HCT116 (cell line): Measurements from ENCODE around the gene ARHGAP28. TPM values are rescaled to one million over a fixed set of nuclear protein-coding genes. Genes with fewer than 3 reads are reported as not detected.

Experiments
- ATAC-seq: fragments of 200-7000 bp; cut with Tn5 transposase; 2 replicates; pipeline ENCODE4 v1.9.1; 2020; ENCODE audit warnings: mild to moderate bottlenecking, moderate library complexity
- BruUV-seq: library from RNA; stranded (reverse); fragments of 400-500 nt; replicated peaks from 2 replicates; lab custom pipeline; 2021; lab: Mats Ljungman, UMichigan
- CTCF ChIA-PET: fragments of 300-600 bp; sonication (Branson Sonifier 250); formaldehyde crosslinking; loops from one replicate; lab custom pipeline; 2021; ENCODE audit warnings: antibody characterized with exemption; lab: Charles Lee
- POLR2A ChIA-PET: fragments of 300-600, 350-600 bp; sonication (Branson Sonifier 250); formaldehyde crosslinking; loops from one replicate; lab custom pipeline; 2021; ENCODE audit warnings: antibody characterized with exemption; lab: Charles Lee
- RAD21 ChIA-PET, 2 experiments: fragments of 300-600 bp; sonication (Branson Sonifier 250); formaldehyde crosslinking; loops; one replicate each; lab custom pipeline; 2023; ENCODE audit warnings: low total read pairs in 2 of 2; ENCODE audit not compliant: uncharacterized antibody in 2 of 2, unreplicated experiment in 2 of 2, low non-redundant PET in 1 of 2; lab: Charles Lee
- DNase-seq: peaks from one replicate; pipeline ENCODE4 v3.0.0-alpha.2; 2010; ENCODE audit warnings: low read depth, low spot score
- H2AFZ ChIP-seq: fragments of 200-600 bp; shearing (Covaris generic), sonication (generic); 2 replicates; pipeline ENCODE4 v1.6.1; 2017; ENCODE audit warnings: low read depth, mixed run types, mixed read lengths, antibody characterized with exemption, low read length; ENCODE audit not compliant: poor library complexity, severe bottlenecking
- H3K27ac ChIP-seq: 2 replicates; pipeline ENCODE4 v1.5.1; 2012; ENCODE audit warnings: low read depth, low read length
- H3K27me3 ChIP-seq: fragments of 200-600 bp; sonication (generic); 2 replicates; pipeline ENCODE4 v1.6.1; 2016; ENCODE audit warnings: mixed run types, low read length, mixed read lengths; ENCODE audit not compliant: insufficient read depth
- H3K36me3 ChIP-seq, 2 experiments: fragments of 200-500 bp in 1 of 2; fragments of 200-600 bp in 1 of 2; sonication (Bioruptor generic) in 1 of 2; sonication (generic) in 1 of 2; 2 replicates each; pipeline versions ENCODE4 v1.5.1 to v1.6.1; 2014 to 2016; ENCODE audit warnings: low read length in 2 of 2, inconsistent platforms in 1 of 2, mixed read lengths in 1 of 2, mixed run types in 1 of 2; ENCODE audit not compliant: insufficient read depth in 2 of 2, control insufficient read depth in 1 of 2
- H3K4me1 ChIP-seq, 2 experiments: fragments of 200-600 bp in 1 of 2; sonication (generic) in 1 of 2; 2 replicates each; pipeline versions ENCODE4 v1.5.1 to v1.6.1; 2012 to 2017; ENCODE audit warnings: low read length in 2 of 2, inconsistent platforms in 1 of 2, mild to moderate bottlenecking in 1 of 2, mixed read lengths in 1 of 2, mixed run types in 1 of 2, moderate library complexity in 1 of 2; ENCODE audit not compliant: insufficient read depth in 2 of 2, control insufficient read depth in 1 of 2
- H3K4me2 ChIP-seq: fragments of 200-600 bp; sonication (generic); 2 replicates; pipeline ENCODE4 v1.6.1; 2017; ENCODE audit warnings: mixed run types, low read length, mixed read lengths
- H3K4me3 ChIP-seq, 2 experiments: fragments of 200-600 bp in 1 of 2; sonication (generic) in 1 of 2; replicated peaks in 1 of 2; 2 replicates each; pipeline ENCODE4 v1.5.1; 2011 to 2016; ENCODE audit warnings: low read length in 2 of 2, control low read depth in 1 of 2, low read depth in 1 of 2, mild to moderate bottlenecking in 1 of 2, mixed read lengths in 1 of 2, mixed run types in 1 of 2
- H3K79me2 ChIP-seq: fragments of 200-600 bp; sonication (generic); 2 replicates; pipeline ENCODE4 v1.6.1; 2017; ENCODE audit warnings: mild to moderate bottlenecking, mixed run types, low read length, moderate library complexity, mixed read lengths; ENCODE audit not compliant: insufficient read depth
- H3K9ac ChIP-seq: fragments of 200-600 bp; sonication (generic); 2 replicates; pipeline ENCODE4 v1.6.1; 2016; ENCODE audit warnings: low read length, mixed read lengths
- H3K9me2 ChIP-seq: fragments of 200-600 bp; sonication (generic), shearing (Covaris generic); 2 replicates; pipeline ENCODE4 v1.6.1; 2017; ENCODE audit warnings: mixed run types, mild to moderate bottlenecking, moderate library complexity; ENCODE audit not compliant: insufficient read depth
- H3K9me3 ChIP-seq, 2 experiments: fragments of 200-500 bp in 1 of 2; fragments of 200-600 bp in 1 of 2; sonication (Bioruptor generic) in 1 of 2; sonication (generic) in 1 of 2; 2 replicates each; pipeline ENCODE4 v1.6.1; 2014 to 2017; ENCODE audit warnings: low read length in 2 of 2, mixed read lengths in 2 of 2, inconsistent platforms in 1 of 2, low read depth in 1 of 2, mild to moderate bottlenecking in 1 of 2, mixed run types in 1 of 2, moderate library complexity in 1 of 2; ENCODE audit not compliant: control insufficient read depth in 1 of 2, insufficient read depth in 1 of 2
- H4K20me1 ChIP-seq: fragments of 200-600 bp; sonication (generic), shearing (Covaris generic); 2 replicates; pipeline ENCODE4 v1.6.1; 2017; ENCODE audit warnings: mixed run types, mild to moderate bottlenecking, moderate library complexity; ENCODE audit not compliant: insufficient read depth
- CBX3 ChIP-seq: IDR thresholded peaks from 2 replicates; pipeline ENCODE4 v1.6.1; 2012; ENCODE audit warnings: low read depth
- CEBPB ChIP-seq: IDR thresholded peaks from 2 replicates; pipeline ENCODE4 v1.6.1; 2012; ENCODE audit warnings: low read depth
- CTCF ChIP-seq, 3 experiments: fragments of 200-600 bp in 1 of 3; sonication (generic) in 1 of 3; IDR thresholded peaks in 2 of 3; conservative IDR thresholded peaks in 1 of 3; 2 replicates each; pipeline ENCODE4 v1.5.1; 2012 to 2017; ENCODE audit warnings: low read depth in 2 of 3, low read length in 2 of 3, antibody characterized with exemption in 1 of 3, borderline replicate concordance in 1 of 3, control low read depth in 1 of 3, mild to moderate bottlenecking in 1 of 3, mixed read lengths in 1 of 3, mixed run types in 1 of 3, moderate library complexity in 1 of 3; ENCODE audit not compliant: insufficient read depth in 1 of 3
- ELF1 ChIP-seq: IDR thresholded peaks from 2 replicates; pipeline ENCODE4 v1.6.1; 2012; ENCODE audit warnings: low read depth, borderline replicate concordance
- EZH2phosphoT487 ChIP-seq: fragments of 200-600 bp; IDR thresholded peaks from 2 replicates; pipeline ENCODE4 v1.6.1; 2018; ENCODE audit warnings: antibody characterized with exemption, borderline replicate concordance
- FOSL1 ChIP-seq: IDR thresholded peaks from 2 replicates; pipeline ENCODE4 v1.6.1; 2012; ENCODE audit warnings: low read depth
- JUND ChIP-seq: IDR thresholded peaks from 2 replicates; pipeline ENCODE4 v1.6.1; 2012
- POLR2A ChIP-seq: IDR thresholded peaks from 2 replicates; pipeline ENCODE4 v1.7.0; 2011; ENCODE audit warnings: borderline replicate concordance; ENCODE audit not compliant: insufficient read depth, insufficient read length; ENCODE audit errors: extremely low read depth
- POLR2AphosphoS5 ChIP-seq: IDR thresholded peaks from 2 replicates; pipeline ENCODE4 v1.6.1; 2011; ENCODE audit warnings: mild to moderate bottlenecking, low read depth, low read length, moderate library complexity
- RAD21 ChIP-seq: IDR thresholded peaks from 2 replicates; pipeline ENCODE4 v1.6.1; 2012; ENCODE audit warnings: low read depth, mild to moderate bottlenecking
- SP1 ChIP-seq: IDR thresholded peaks from 2 replicates; pipeline ENCODE4 v1.6.1; 2012; ENCODE audit warnings: low read depth
- ZFX ChIP-seq: fragments of 450-650 bp; IDR thresholded peaks from 2 replicates; pipeline ENCODE4 v1.6.1; 2017
- intact Hi-C: fragments of 100-400 bp; cut with micrococcal nuclease; formaldehyde crosslinking; loops from 2 replicates; pipeline ENCODE4 v1.10.0; 2022
- total RNA-seq: library from RNA; stranded (reverse); gene quantifications from one replicate; pipeline ENCODE4 v1.2.1, GENCODE V29; 2021; ENCODE audit not compliant: unreplicated experiment

The ARHGAP28 gene
- total RNA-seq, 1 experiment from 2014 or later, result not detected

GRCh38 chr18:6842081-6842480 lies 112.6 kb downstream of the ARHGAP28 start:
- Histone ChIP-seq H3K79me2 (no peaks in the 10 kb centered on the region), H2AFZ (no peak overlapping the region), H3K27ac (no peak overlapping the region), H3K27me3 (no peaks in the 10 kb centered on the region), H3K9ac (no peak overlapping the region), H3K9me2 (no peaks in the 10 kb centered on the region), H3K36me3 (no peaks in the 10 kb centered on the region), H4K20me1 (no peaks in the 10 kb centered on the region), H3K9me3 (peaks cover 0 to 20% of the 10 kb centered on the region in 2 experiments; a peak in 3 of 4 replicates), H3K4me1 (no peaks in the 10 kb centered on the region), H3K4me3 (no peak overlapping the region), H3K4me2 (no peak overlapping the region)
- POLR2A ChIA-PET, result no interaction called here
- ATAC-seq, result no peak
- intact Hi-C loops, result no loop called here
- TF ChIP-seq CBX3 (no peak), JUND (no peak), ELF1 (no peak), CTCF (IDR thresholded peaks at IDR 0.05 in 2 of 3, conservative IDR thresholded peaks at IDR 0.05 in 1 of 3; ENCODE audit: borderline replicate concordance in 1 of 3, insufficient read depth in 1 of 3, low read depth in 2 of 3, low read length in 2 of 3) (no peak), SP1 (no peak), CEBPB (no peak), RAD21 (no peak), FOSL1 (no peak), EZH2phosphoT487 (no peak), POLR2AphosphoS5 (no peak), ZFX (no peak), POLR2A (no peak)
- CTCF ChIA-PET, result no interaction called here
- no peak for DNase-seq
- RAD21 ChIA-PET, result no interaction called here
- no TSS peak for BruUV-seq
